GM19099 (cell line): ENCODE data around the gene CREM.

ENCODE experiments used
- POLR2A ChIP-seq: IDR thresholded peaks from 3 replicates; pipeline ENCODE4 v1.6.1; 2011; ENCODE audit warnings: low read depth; ENCODE audit not compliant: insufficient read length; ENCODE audit errors: extremely low read depth

Gene CREM

DNA sequence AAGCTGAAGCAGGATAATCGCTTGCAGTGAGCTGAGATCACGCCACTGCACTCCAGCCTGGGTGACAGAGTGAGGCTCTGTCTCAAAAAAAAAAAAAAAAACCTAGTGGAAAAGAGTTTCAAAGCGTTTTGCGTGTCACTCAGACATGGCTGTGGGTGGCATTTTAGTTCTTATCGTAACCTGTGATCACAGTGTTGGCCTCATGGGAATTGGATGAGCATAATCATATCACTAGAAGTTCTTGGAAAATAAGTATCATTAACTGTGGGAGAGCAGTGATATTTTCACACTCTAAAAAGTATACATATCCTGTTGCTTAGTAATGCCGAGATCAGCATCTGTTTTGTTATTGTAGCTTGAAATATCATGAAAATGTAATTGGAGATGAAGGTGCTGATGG is 92.6 kb downstream of the CREM start:
- no peak for TF ChIP-seq POLR2A

DNA sequence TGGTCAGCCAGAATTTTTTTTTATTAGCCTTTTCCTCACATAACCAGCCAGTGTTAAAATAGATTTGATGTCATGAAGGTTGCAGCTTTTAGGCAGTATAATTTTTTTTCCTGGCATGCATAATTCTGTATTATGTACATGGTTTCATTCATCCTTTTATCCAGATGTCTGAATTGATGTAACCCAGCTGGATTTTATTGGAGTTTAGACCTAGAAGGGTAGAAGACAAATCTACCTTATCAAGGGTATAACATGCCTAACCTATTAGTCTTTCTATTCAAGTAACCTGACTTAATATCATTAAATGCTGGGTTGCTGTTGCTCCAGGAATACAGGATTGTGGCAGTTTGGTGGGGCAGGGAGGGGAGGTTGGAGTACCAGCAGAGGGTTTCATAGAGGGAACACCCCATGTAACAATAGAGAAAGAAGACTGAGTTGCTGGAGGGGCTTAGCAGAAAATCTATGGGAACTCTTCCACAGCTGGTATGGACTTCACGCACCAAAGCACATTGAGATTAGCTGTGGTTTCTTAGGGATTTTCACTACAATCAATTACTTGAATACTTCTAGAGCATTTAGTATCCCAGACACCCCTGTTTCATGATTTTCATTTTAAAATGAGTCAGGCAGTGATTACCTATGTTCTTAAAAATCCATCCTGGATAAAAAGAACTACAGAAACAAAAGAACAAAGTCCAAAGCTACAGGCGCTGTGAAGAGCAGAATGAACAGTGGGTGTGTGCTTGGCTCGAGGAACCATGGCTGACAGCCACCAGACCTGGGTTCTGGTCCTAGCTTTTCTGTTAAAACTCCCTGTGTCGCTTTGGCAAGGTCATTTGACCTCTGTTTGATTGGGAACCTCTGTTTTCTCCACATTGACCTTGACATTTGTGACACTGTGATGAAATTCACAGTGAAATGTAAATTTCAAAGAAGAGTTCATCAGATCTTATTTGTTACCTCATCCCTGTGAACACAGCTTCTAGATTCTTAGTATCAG is 93.5 kb downstream of the CREM start:
- no peak for TF ChIP-seq POLR2A

GRCh38 chr10:35223016-35223415 is 96.4 kb downstream of the CREM start:
- TF ChIP-seq POLR2A = no peak

- no peak for TF ChIP-seq POLR2A
These were observed 97.5 kb downstream of the CREM start for GRCh38 chr10:35224045-35224740.

DNA sequence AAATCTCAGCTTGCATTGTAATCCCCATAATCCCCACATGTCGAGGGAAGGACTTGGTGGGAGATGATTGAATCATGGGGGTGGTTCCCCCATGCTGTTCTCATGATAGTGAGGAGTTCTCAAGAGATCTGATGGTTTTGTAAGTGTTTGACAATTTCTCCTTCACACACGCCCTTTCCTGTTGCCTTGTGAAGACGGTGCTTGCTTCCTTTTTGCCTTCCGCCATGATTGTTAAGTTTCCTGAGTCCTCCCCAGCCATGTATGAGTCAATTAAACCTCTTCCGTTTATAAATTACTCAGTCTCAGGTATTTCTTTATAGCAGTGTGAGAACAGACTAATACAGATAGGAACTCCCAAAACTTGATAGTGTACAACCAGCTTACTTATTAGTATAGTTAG is 98.6 kb downstream of the CREM start:
- TF ChIP-seq POLR2A = no peak

DNA sequence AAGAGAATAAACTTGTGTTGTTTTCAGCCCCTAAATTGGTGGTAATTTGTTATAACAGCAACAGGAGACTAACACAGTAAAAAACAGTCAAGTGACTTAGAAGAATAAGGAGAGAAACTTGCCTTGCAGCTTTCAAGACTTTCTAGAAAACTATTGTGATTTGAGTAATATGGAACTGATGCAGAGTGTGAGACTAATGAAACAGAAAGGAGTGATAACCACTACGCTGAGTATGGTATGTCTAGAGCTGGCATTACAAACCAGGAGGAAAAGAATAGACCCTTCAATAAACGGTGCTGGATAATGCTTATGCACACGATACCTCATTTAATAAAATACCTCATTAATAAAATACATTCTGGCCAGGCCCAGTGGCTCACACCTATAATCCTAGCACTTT is 99.9 kb downstream of the CREM start:
- no peak for TF ChIP-seq POLR2A

DNA sequence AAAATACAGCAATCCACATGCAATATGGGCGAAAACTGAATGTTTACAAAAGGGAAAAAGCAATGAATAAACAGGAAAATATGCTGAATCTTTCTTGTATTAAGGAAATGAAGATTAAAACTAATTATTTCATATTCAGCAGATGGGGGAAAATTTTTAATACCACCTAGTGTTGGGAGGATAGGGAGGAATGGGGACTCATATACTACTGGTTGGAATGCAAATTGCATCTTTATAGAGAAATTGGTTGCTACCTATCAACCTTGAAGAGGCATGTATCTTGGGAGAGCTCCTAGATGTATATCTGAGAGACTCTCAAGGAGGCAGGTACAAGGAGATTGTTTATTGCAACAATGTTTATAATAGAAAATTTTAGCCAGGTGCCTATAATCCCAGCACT is 101.4 kb downstream of the CREM start:
- TF ChIP-seq POLR2A = no peak

- TF ChIP-seq POLR2A = no peak
These were observed 105.0 kb downstream of the CREM start for GRCh38 chr10:35231646-35232045.

DNA sequence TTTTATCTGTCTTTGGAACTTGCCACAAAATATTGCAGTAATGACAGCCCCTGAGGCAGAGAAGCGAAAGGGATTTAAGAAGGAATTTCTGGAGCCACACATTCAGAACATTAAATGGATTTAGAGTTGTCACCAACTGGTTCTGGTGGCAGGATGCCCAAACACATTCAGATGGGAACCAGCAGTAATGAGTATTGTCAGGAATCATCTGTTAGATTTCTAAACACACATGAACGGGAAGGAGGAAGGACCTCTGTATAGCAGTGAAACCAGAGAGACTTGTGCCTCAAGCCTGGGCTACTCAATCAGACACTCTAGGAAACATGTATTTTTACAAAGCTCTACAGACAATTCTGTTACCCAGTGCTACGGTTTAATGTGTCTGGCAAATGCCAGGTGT is 105.9 kb downstream of the CREM start:
- no peak for TF ChIP-seq POLR2A

- no peak for TF ChIP-seq POLR2A
These were observed 107.4 kb downstream of the CREM start for GRCh38 chr10:35234073-35234472.

DNA sequence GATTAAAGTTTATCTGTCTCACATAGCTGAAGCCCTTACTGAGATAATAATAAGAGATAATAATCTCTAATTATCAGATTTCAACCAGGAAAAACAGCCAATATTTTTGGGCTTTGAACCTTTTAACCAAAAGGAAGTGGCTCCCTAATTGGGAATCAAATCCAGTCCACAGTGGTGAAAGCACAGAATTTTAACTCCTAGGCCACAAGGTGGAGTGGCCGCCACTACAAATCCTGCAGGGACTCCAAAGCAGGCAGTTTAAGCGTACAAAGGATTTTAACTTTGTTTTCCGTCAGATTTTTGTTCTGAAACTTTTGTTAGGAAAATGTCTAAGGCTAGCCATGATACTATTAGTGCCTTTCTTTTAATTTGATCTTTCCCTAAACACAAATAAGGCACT is 110.1 kb downstream of the CREM start:
- no peak for TF ChIP-seq POLR2A

DNA sequence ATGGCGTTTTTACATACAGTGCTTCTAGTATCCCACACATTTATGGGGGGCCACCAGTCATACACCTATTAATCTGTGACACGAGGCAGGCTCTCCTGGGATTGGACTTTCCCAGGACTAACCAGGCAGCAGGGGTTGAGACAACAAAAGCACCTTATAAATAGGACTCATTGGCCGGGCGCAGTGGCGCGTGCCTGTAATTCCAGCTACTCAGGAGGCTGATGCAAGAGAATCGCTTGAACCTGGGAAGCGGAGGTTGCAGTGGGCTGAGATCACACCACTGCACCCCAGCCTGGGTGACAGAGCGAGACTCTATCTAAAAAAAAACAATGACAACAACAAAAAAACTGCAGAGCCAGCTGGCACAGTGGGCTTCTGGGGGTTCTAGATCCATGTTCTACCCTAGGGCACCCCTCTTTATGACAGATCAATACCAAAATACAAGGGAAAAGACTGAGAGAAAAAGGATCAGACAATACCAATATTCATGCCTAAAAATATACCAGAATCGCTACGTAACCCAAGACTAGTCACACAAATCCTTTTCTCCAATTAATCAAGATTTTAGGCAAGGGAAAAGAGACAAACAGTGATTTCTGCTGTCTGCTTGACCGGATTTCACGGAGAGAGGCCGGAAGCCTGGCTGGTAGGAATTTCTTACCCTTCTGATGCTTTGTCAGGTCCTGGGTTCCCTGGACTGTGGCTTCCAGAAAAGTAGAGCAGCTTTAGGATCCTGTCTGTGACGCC is 111.3 kb downstream of the CREM start:
- no peak for TF ChIP-seq POLR2A

DNA sequence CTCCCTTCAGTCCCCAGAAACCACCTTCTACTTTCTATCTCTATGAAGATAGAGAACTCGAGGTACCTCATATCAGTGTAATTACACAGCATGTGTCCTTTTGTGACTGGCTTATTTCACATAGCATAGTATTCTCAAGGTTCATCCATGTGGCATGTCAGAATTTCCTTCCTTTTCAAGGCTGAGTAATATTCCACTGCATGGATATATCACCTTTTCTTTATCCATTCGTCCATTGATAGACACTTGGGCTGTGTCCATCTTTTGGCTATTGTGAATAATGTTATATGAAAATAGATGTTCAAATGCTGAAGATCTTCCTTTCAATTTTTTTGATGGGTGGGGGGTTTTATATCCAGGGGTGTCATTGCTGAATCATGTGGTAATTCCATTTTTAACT is 117.9 kb downstream of the CREM start:
- no peak for TF ChIP-seq POLR2A

- no peak for TF ChIP-seq POLR2A
These were observed 120.2 kb downstream of the CREM start for GRCh38 chr10:35246770-35247343.
